HEK293 (cell line): Measurements from ENCODE around the gene CRACDL.

ENCODE experiments used
- CTCF ChIA-PET: fragments of 350-600 bp; formaldehyde crosslinking; extraction: SDS; loops from one replicate; lab custom pipeline; 2021; ENCODE audit warnings: antibody characterized with exemption; lab: Yijun Ruan, JAX
- POLR2A ChIA-PET: fragments of 300-600 bp; formaldehyde crosslinking; extraction: SDS; loops from one replicate; lab custom pipeline; 2020; ENCODE audit warnings: antibody characterized with exemption, inconsistent platforms; lab: Yijun Ruan, JAX
- H3K27ac ChIP-seq: fragments of 200-500 bp; sonication (Bioruptor generic); 2 replicates; pipeline ENCODE4 v1.5.1; 2014; ENCODE audit warnings: low read depth, low read length, control low read depth, inconsistent platforms; ENCODE audit errors: extremely low read depth
- H3K36me3 ChIP-seq, 2 experiments: fragments of 200-500 bp in 1 of 2; sonication (Bioruptor generic) in 1 of 2; 1 replicate in 1 of 2; 2 replicates in 1 of 2; pipeline ENCODE4 v1.5.1; 2014 to 2017; ENCODE audit warnings: inconsistent platforms in 2 of 2, low read length in 2 of 2; ENCODE audit not compliant: control insufficient read depth in 2 of 2, insufficient read depth in 1 of 2
- H3K4me1 ChIP-seq: fragments of 200-500 bp; sonication (Bioruptor generic); 2 replicates; pipeline ENCODE4 v1.5.1; 2014; ENCODE audit warnings: mild to moderate bottlenecking, low read length, inconsistent platforms; ENCODE audit not compliant: control insufficient read depth, insufficient read depth
- H3K4me3 ChIP-seq: 2 replicates; pipeline ENCODE4 v1.5.1; 2011; ENCODE audit warnings: low read depth, mild to moderate bottlenecking, control low read depth, low read length, moderate library complexity
- H3K9me3 ChIP-seq: fragments of 200-500 bp; sonication (Bioruptor generic); 2 replicates; pipeline ENCODE4 v1.5.1; 2014; ENCODE audit warnings: low read depth, low read length, inconsistent platforms; ENCODE audit not compliant: control insufficient read depth, insufficient read depth
- MYNN ChIP-seq: fragments of 450-650 bp; formaldehyde crosslinking; IDR thresholded peaks from 2 replicates; pipeline ENCODE4 v1.5.1; 2016; ENCODE audit warnings: missing biosample characterization, missing genetic modification characterization, borderline replicate concordance
- ZBTB8A ChIP-seq: fragments of 450-650 bp; formaldehyde crosslinking; IDR thresholded peaks from 2 replicates; pipeline ENCODE4 v1.5.1; 2016; ENCODE audit warnings: missing biosample characterization, missing genetic modification characterization
- ZEB2 ChIP-seq: fragments of 450-650 bp; formaldehyde crosslinking; IDR thresholded peaks from 2 replicates; pipeline ENCODE4 v1.5.1; 2016; ENCODE audit warnings: missing biosample characterization, missing genetic modification characterization
- ZNF112 ChIP-seq: fragments of 450-650 bp; formaldehyde crosslinking; IDR thresholded peaks from 2 replicates; pipeline ENCODE4 v1.5.0; 2017; ENCODE audit warnings: missing biosample characterization, missing genetic modification characterization
- ZNF121 ChIP-seq: fragments of 450-650 bp; formaldehyde crosslinking; IDR thresholded peaks from 2 replicates; pipeline ENCODE4 v1.5.1; 2016; ENCODE audit warnings: missing biosample characterization, missing genetic modification characterization
- ZNF19 ChIP-seq: fragments of 450-650 bp; formaldehyde crosslinking; IDR thresholded peaks from 2 replicates; pipeline ENCODE4; 2016; ENCODE audit warnings: missing biosample characterization, missing genetic modification characterization, low read depth
- ZNF350 ChIP-seq: fragments of 450-650 bp; formaldehyde crosslinking; IDR thresholded peaks from 2 replicates; pipeline ENCODE4 v1.5.0; 2017; ENCODE audit warnings: missing biosample characterization, mild to moderate bottlenecking, missing genetic modification characterization
- ZNF518A ChIP-seq: fragments of 450-650 bp; formaldehyde crosslinking; conservative IDR thresholded peaks from 2 replicates; pipeline ENCODE4 v1.5.1; 2016; ENCODE audit warnings: low read depth, missing biosample characterization, missing genetic modification characterization
- ZNF610 ChIP-seq: fragments of 450-650 bp; formaldehyde crosslinking; IDR thresholded peaks from 2 replicates; pipeline ENCODE4 v1.5.1; 2016; ENCODE audit warnings: missing biosample characterization, missing genetic modification characterization, borderline replicate concordance
- ZNF639 ChIP-seq: fragments of 450-650 bp; formaldehyde crosslinking; IDR thresholded peaks from 2 replicates; pipeline ENCODE4 v1.5.1; 2016; ENCODE audit warnings: missing biosample characterization, missing genetic modification characterization
- TF ChIP-seq, protein P1 (sequence below): fragments of 450-650 bp; formaldehyde crosslinking; IDR thresholded peaks from 2 replicates; pipeline ENCODE4 v1.5.1; 2017; ENCODE audit warnings: missing biosample characterization, mild to moderate bottlenecking, missing genetic modification characterization, moderate library complexity
- TF ChIP-seq, protein P2 (sequence below): IDR thresholded peaks from 2 replicates; pipeline ENCODE4 v1.6.1; 2011; ENCODE audit warnings: mild to moderate bottlenecking, low read depth, low read length, borderline replicate concordance
- TF ChIP-seq, protein P3 (sequence below): fragments of 450-650 bp; formaldehyde crosslinking; IDR thresholded peaks from 2 replicates; pipeline ENCODE4 v1.5.1; 2017; ENCODE audit warnings: missing biosample characterization, missing genetic modification characterization
- TF ChIP-seq, protein P4 (sequence below): fragments of 450-650 bp; formaldehyde crosslinking; IDR thresholded peaks from 2 replicates; pipeline ENCODE4 v1.5.1; 2016; ENCODE audit warnings: missing biosample characterization, missing genetic modification characterization, borderline replicate concordance
- TF ChIP-seq, protein P5 (sequence below): fragments of 450-650 bp; formaldehyde crosslinking; IDR thresholded peaks from 2 replicates; pipeline ENCODE4 v1.5.0; 2017; ENCODE audit warnings: missing biosample characterization, missing genetic modification characterization, borderline replicate concordance

The CRACDL gene

DNA sequence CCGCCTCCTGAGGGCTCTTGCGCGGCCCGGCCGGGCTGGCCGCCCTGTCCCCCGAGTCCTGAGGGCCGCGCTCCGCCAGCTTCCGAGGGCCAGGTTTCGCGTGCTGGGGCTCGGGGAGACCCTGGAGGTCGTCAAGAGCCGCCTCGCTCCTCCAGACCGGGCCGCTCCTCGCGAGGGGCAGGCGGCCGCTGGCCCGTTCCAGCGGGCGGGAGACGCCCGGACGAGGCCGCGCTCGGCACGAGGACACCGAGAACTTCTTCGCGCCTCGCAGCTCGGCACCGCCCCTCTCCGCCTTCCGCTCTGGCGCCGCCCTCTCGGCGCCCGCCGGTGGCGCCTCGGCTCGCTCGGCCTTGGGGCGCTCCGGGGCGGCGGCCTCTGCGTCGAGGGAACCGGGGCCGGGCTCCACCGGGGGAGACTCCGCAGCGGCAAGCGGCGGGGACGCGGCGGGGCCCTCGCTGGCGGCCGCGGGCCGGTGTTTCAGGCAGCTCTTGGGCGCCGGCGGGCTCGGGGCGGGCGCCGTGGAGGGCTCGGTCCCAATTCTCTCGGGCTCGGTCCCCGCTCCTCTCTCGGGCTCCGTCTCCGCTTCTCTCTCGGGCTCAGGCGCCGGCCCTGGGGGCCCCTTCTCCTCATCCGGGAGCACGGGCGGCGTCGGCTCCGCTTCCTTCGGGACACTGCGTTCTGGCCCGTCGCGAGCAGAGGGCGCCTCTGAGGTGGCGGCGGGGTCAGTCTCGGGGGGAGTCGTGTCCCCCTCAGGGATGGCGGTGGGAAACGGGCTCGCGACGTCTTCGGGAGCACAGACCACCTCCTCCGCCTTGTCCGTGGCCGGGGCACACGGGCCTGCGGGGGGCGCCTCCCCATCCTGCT, 113.5 kb downstream of the CRACDL start (continued):
- TF ChIP-seq, protein P1, sequence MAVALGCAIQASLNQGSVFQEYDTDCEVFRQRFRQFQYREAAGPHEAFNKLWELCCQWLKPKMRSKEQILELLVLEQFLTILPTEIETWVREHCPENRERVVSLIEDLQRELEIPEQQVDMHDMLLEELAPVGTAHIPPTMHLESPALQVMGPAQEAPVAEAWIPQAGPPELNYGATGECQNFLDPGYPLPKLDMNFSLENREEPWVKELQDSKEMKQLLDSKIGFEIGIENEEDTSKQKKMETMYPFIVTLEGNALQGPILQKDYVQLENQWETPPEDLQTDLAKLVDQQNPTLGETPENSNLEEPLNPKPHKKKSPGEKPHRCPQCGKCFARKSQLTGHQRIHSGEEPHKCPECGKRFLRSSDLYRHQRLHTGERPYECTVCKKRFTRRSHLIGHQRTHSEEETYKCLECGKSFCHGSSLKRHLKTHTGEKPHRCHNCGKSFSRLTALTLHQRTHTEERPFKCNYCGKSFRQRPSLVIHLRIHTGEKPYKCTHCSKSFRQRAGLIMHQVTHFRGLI (tag by site-specific recombination), result no peak

GRCh38 chr2:98821629-98822135, 114.3 kb downstream of the CRACDL start:
- Histone ChIP-seq H3K27ac (no peak overlapping the region), H3K9me3 (no peaks in the 10 kb centered on the region), H3K4me3 (no peak overlapping the region), H3K4me1 (no peaks in the 10 kb centered on the region), H3K36me3 (no peaks in the 10 kb centered on the region)
- TF ChIP-seq, protein P2, sequence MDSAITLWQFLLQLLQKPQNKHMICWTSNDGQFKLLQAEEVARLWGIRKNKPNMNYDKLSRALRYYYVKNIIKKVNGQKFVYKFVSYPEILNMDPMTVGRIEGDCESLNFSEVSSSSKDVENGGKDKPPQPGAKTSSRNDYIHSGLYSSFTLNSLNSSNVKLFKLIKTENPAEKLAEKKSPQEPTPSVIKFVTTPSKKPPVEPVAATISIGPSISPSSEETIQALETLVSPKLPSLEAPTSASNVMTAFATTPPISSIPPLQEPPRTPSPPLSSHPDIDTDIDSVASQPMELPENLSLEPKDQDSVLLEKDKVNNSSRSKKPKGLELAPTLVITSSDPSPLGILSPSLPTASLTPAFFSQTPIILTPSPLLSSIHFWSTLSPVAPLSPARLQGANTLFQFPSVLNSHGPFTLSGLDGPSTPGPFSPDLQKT, result no peak
- TF ChIP-seq, protein P3, sequence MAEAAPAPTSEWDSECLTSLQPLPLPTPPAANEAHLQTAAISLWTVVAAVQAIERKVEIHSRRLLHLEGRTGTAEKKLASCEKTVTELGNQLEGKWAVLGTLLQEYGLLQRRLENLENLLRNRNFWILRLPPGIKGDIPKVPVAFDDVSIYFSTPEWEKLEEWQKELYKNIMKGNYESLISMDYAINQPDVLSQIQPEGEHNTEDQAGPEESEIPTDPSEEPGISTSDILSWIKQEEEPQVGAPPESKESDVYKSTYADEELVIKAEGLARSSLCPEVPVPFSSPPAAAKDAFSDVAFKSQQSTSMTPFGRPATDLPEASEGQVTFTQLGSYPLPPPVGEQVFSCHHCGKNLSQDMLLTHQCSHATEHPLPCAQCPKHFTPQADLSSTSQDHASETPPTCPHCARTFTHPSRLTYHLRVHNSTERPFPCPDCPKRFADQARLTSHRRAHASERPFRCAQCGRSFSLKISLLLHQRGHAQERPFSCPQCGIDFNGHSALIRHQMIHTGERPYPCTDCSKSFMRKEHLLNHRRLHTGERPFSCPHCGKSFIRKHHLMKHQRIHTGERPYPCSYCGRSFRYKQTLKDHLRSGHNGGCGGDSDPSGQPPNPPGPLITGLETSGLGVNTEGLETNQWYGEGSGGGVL (tag by site-specific recombination), result no peak
- TF ChIP-seq ZBTB8A (tag by site-specific recombination) (no peak), ZNF350 (no peak), ZEB2 (tag by site-specific recombination) (no peak), ZNF639 (tag by site-specific recombination) (no peak), ZNF19 (no peak), ZNF121 (tag by site-specific recombination) (no peak), ZNF518A (tag by site-specific recombination) (no peak), ZNF112 (tag by site-specific recombination) (no peak), ZNF610 (tag by site-specific recombination) (no peak), MYNN (tag by site-specific recombination) (no peak)
- TF ChIP-seq, protein P4, sequence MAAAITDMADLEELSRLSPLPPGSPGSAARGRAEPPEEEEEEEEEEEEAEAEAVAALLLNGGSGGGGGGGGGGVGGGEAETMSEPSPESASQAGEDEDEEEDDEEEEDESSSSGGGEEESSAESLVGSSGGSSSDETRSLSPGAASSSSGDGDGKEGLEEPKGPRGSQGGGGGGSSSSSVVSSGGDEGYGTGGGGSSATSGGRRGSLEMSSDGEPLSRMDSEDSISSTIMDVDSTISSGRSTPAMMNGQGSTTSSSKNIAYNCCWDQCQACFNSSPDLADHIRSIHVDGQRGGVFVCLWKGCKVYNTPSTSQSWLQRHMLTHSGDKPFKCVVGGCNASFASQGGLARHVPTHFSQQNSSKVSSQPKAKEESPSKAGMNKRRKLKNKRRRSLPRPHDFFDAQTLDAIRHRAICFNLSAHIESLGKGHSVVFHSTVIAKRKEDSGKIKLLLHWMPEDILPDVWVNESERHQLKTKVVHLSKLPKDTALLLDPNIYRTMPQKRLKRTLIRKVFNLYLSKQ (tag by site-specific recombination), result no peak
- TF ChIP-seq, protein P5, sequence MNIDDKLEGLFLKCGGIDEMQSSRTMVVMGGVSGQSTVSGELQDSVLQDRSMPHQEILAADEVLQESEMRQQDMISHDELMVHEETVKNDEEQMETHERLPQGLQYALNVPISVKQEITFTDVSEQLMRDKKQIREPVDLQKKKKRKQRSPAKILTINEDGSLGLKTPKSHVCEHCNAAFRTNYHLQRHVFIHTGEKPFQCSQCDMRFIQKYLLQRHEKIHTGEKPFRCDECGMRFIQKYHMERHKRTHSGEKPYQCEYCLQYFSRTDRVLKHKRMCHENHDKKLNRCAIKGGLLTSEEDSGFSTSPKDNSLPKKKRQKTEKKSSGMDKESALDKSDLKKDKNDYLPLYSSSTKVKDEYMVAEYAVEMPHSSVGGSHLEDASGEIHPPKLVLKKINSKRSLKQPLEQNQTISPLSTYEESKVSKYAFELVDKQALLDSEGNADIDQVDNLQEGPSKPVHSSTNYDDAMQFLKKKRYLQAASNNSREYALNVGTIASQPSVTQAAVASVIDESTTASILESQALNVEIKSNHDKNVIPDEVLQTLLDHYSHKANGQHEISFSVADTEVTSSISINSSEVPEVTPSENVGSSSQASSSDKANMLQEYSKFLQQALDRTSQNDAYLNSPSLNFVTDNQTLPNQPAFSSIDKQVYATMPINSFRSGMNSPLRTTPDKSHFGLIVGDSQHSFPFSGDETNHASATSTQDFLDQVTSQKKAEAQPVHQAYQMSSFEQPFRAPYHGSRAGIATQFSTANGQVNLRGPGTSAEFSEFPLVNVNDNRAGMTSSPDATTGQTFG, result no peak
- ChIA-PET POLR2A (no interaction called here), CTCF (no interaction called here)
